Fibroblast of mammary gland (primary cell): ENCODE results near the gene ARTN.

Source experiments
- DNase-seq: peaks from one replicate; pipeline ENCODE4 v3.0.0-alpha.2; 2010; ENCODE audit warnings: low read depth
- H3K4me3 ChIP-seq: 2 replicates; pipeline ENCODE4 v1.5.1; 2011; ENCODE audit warnings: low read depth, mild to moderate bottlenecking, low read length, moderate library complexity; ENCODE audit not compliant: control insufficient read depth
- TF ChIP-seq, protein P1 (sequence below): conservative IDR thresholded peaks from 2 replicates; pipeline ENCODE4 v1.5.1; 2011; ENCODE audit warnings: low read depth, low read length, inconsistent platforms; ENCODE audit not compliant: control insufficient read depth, insufficient read depth

ARTN gene

GRCh38 chr1:43979261-43979527 is 45.6 kb downstream of the ARTN start:
- TF ChIP-seq, protein P1, sequence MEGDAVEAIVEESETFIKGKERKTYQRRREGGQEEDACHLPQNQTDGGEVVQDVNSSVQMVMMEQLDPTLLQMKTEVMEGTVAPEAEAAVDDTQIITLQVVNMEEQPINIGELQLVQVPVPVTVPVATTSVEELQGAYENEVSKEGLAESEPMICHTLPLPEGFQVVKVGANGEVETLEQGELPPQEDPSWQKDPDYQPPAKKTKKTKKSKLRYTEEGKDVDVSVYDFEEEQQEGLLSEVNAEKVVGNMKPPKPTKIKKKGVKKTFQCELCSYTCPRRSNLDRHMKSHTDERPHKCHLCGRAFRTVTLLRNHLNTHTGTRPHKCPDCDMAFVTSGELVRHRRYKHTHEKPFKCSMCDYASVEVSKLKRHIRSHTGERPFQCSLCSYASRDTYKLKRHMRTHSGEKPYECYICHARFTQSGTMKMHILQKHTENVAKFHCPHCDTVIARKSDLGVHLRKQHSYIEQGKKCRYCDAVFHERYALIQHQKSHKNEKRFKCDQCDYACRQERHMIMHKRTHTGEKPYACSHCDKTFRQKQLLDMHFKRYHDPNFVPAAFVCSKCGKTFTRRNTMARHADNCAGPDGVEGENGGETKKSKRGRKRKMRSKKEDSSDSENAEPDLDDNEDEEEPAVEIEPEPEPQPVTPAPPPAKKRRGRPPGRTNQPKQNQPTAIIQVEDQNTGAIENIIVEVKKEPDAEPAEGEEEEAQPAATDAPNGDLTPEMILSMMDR: no peak
- no peak for DNase-seq
- peak overlapping the region; percentile 66 for H3K4me3 ChIP-seq

GRCh38 chr1:43979528-43980254 is 46.1 kb downstream of the ARTN start:
- H3K4me3 ChIP-seq: peak overlapping the region; percentile 66
- TF ChIP-seq, protein P1: no peak

DNA sequence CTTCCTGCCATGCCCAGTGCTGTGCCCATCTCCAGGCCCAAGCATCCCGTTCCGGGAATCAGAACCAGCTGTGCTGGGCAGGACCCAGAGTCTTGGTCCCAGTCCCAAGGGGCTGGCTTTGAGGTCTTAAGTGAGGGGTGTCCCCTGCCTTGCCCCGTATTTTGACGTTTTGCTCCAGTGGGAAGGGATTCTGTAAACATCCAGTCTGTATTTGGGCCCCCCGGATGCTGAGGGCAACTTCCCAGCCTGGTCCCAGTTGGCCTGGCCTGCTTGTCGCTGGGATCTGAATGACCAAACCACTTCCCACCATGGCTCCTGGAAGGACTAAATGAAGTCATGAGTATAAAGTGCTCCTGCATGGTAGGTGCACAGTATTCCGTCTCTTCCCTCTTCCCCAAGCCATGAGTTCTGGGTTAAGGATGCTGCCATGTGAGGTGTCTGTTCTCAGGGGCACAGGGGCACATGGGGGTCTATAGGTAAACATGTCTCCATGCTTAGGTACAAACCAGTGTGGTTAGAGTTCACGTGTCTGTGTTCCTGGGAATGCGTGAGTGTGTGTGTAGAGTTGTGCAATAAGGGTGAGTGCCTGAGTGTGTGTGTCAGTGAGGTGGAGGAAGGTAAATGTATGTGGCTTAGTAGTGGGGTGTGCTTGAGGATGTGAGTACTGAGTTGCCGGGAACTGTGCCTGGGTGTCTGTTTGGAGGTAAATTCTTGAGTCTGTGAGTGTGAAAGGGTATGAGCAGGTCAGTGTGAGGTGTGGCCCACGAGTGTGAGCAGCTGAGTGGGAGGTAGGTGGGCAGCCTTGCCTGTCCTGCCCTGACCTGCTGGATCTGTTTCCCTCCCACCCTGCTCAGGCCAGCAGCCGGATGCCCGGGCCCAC is 46.9 kb downstream of the ARTN start:
- TF ChIP-seq, protein P1: no peak
- peak overlapping the region; percentile 66 for H3K4me3 ChIP-seq
- peak; percentile 58 for DNase-seq

More at GRCh38 chr1:43979528-43980254, 46.1 kb downstream of the ARTN start:
- peak; percentile 61 for DNase-seq

- no peak for DNase-seq
- H3K4me3 ChIP-seq: peak overlapping the region; percentile 66
- TF ChIP-seq, protein P1: no peak
Measured at GRCh38 chr1:43981135-43981491, 47.5 kb downstream of the ARTN start.

GRCh38 chr1:43981636-43982035 is 48.0 kb downstream of the ARTN start:
- no peak overlapping the region for H3K4me3 ChIP-seq
- DNase-seq: no peak
- TF ChIP-seq, protein P1: no peak

GRCh38 chr1:43982241-43982640 is 48.6 kb downstream of the ARTN start:
- DNase-seq: no peak
- H3K4me3 ChIP-seq: no peak overlapping the region
- TF ChIP-seq, protein P1: no peak
